CD4-positive, alpha-beta T cell treated with Interleukin-17A for 1 hour (primary cell): ENCODE results near the gene SLC15A3.
"Not testable (repeated sequence)": the region's sequence is repeated elsewhere in the genome, so short reads cannot be mapped to it uniquely, and the experiment has no call there.

Experiments used
- DNase-seq: peaks from one replicate; pipeline ENCODE4 v3.0.0-alpha.2; 2020

SLC15A3 gene

GRCh38 chr11:60912223-60912850, 39.6 kb downstream of the SLC15A3 start:
- peak; percentile 62 for DNase-seq

DNA sequence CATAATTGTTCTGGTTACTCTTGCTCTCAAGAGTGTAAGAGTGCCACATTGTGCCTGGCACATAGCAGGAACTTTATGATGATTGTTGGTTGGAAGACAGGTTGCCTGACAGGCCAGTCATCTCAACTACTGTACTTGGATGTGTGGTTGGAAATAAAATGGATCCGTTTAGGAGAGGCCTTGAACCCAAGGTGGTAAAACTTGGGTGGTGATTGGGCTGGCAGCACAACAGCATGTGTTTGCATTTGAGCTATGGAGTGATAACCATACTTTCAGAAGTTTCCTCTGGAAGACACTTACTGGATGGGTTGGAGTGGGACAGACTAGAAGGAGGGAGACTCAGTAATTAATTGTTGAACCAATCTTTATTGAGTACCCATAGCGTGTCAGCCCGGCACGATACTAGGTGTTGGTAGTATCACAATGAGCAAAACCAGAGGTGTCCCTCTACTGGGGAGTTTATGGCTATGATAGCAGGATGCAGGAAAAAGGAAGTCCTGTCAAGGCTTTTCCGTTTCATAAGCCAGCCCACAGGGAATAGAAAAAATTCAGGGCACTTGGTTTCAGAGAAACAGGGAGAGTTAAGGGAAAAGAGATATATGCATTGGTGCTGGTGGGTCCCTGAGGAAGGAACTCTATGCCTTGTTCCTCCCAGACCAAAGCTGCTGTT, 41.1 kb downstream of the SLC15A3 start:
- DNase-seq, result no peak

DNA sequence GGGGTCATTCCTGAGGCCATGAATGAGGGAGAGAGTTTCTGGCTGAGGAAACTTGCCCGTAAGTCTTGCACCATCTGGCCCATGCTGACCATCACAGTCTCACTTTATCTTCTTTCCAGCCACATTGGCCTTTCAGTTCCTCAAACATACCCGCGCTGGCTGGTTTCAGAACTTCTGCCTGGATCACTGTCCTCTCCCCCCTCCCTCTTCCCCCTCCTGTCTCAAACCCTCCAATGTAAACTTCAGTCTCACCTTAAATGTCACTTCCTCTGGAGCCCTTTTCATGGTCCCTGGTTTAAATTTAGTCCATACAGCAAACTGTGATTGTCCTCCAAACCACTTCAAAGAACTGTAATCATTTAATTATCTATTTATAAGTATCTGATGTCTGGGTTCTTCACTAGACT, 41.7 kb downstream of the SLC15A3 start:
- no peak for DNase-seq

- DNase-seq, result not testable (repeated sequence)
Observed at GRCh38 chr11:60909680-60910280, 42.2 kb downstream of the SLC15A3 start.

GRCh38 chr11:60908803-60909202, 43.2 kb downstream of the SLC15A3 start:
- no peak for DNase-seq

DNA sequence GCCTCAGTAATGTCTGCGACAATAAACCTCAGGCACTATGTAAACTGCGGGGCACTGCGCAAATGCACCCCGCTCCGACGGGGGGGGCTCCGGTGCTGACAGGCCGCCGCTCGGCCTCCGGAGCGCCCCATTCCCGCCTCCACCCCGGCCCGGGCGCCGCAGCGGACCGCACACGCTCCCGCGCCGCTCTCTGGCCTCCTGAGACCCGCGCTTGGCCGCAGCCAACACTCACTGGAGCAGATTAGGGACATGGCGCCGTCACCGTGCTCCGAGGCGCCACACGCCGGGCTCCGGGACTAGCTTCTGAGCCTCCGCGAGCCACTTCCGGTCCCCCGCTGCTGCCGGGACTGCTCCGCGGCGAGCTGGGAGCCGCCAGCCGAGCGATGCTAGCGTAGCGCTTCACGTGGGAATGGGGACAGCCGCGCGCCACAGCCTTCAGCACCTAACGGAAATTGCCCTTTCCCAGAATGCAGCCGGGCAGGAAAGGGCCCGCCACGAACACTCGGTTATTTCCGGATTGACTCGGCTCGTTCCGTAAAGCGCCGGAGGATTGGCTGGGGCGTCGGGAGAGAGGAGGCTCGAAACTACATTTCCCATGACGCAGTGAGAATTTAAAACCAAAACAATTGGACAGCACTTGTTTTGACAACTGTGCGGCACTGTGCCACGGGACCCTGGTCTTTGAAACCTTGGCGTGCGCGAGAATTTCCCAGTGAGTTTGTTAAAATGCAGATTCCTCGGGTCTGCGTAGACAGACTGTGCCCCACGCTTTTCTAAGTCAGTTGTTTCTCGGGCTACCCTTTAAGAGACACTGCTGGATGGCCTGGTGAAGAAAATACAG, 45.6 kb downstream of the SLC15A3 start, which contains the start of gene PRPF19:
Gene PRPF19 (minus strand): TSS at position 454 of the 841 bp plus-strand sequence. CDS start 203 bp downstream, at position 251.
- DNase-seq, result peak; percentile 99

- DNase-seq, result peak; percentile 30
Observed at GRCh38 chr11:60905551-60906113, 46.3 kb downstream of the SLC15A3 start.

DNA sequence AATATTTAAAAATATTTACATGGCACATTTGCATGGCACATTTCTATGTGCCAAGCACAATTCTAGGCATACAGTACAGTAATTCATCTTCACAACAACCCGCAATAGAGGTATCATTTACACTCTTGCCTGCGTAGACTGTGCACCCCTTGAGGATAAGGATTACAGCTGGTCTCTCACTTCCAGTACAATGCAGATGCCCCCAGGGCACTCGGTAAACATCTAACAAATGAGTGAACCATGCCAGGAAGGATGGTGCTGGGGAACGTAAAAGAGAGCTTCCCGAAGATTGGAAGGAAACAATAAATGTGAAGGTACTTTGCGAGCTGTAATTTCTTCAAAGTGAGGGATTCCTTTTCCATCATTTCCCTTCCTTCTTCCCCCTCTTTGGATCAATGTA, 46.9 kb downstream of the SLC15A3 start:
- no peak for DNase-seq

DNA sequence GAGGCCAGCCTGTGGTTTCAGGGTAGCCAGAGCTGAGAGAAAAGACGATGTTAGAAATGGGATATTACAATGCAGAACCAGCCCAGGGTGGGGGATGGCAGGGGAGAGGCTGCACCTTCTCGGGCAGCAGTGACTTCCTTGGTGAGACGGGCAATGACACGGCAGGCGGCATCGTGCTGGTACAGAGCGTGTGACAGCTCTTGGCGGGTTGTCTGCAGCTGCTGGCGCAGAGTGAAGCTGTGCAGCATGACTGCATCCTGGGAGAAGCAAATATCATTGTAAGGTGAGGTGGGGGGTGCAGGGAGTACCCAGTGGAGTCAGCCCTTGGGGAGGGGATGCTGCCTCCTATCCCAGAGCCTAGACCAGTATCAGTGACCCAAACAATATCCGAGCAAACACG, 49.4 kb downstream of the SLC15A3 start:
- no peak for DNase-seq

- no peak for DNase-seq
Observed at GRCh38 chr11:60900673-60901404, 51.1 kb downstream of the SLC15A3 start.

DNA sequence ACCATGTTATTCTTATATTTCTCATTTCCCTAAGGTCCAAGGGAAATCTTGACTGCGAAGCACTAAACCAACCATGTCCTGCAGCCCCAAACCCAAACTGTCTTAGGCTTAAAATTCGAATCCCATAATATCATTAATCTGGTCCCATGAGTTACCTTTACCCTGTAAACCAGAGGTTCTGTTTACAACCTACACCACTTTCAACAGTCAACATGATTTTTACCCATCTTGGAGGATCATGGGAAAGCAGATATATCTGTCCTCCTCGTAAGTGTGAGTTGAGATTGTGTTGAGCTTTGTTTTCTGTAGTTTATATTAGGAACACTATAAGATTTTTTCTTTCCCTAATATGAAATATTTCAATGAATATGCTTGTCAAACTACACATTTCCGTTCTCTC, 52.0 kb downstream of the SLC15A3 start:
- no peak for DNase-seq

- peak; percentile 62 for DNase-seq
Observed at GRCh38 chr11:60899046-60899936, 52.7 kb downstream of the SLC15A3 start.

- no peak for DNase-seq
Observed at GRCh38 chr11:60897496-60897895, 54.5 kb downstream of the SLC15A3 start.

GRCh38 chr11:60895687-60896086, 56.3 kb downstream of the SLC15A3 start:
- no peak for DNase-seq

DNA sequence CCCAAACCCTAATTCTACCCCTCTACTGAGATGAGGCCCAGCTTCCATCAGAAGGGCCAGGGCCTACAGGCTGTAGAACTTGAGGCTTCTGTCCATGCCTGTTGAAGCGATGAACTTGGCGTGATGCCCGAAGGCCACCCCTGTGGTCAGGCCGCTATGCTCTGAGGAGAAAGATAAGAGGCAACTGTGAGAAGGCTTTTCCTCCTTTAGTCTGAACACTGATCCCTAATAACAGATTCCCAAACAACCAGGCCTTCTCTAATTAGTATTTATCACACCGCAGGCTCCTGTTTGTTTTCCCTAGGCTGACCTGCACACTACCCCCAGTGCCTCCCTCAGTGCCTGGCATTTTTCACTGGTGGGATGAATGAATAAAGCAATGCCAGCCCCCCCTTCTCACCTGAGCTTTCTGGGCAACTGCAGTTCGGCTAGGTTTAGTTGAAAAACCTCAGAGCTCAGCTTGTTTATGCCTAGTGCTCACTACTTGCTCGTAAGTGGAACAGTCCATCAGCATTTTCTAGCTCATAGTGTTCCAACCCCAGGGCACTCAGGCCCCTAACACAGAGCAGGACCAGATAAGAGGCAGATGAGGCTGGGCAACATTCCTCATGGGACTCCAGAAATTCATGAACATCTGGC, 60.8 kb downstream of the SLC15A3 start:
- no peak for DNase-seq

DNA sequence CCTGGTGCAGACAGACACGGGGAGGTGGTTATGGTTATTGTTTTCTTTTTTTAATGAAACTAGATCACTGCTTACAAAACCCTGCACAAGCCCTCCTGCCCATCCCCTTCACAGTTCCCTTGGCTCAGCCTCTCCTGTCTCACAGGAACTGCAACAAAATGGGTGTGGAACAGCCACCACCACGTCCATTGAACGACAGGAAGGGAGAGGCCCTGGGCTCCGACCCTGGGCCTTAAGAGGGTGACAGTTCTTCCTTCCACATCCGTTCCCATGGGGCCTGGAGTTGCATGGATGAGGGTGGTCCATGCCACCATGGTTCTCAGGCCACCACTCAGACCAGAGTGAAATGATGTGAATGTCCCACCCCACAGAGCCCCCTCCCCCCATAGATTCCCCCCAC, 61.3 kb downstream of the SLC15A3 start:
- no peak for DNase-seq

DNA sequence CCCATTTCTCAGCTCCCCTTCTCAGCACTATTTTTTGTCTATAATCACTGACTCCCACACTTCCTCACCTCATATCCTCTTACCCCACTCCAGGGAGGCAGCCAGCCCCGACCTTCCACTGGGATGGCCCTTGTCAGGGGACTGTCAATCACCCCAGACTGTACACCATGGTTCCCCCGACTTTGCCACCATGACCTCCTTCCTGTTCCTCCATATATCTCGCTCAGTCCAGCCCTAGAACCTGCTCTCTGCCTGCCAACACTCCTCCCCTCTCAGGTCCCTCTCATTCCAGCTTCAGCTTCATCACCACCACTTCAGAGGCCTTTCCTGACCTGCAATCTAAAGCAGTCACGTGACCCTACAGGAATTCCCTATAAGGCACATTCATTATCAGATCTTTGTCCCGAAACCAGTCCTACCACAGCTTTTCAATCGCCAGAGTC, 62.1 kb downstream of the SLC15A3 start:
- no peak for DNase-seq

- peak; percentile 50 for DNase-seq
Observed at GRCh38 chr11:60887556-60887955, 64.4 kb downstream of the SLC15A3 start.
